GF-D8 (cell line): ENCODE data around the gene UNC80.

Source experiments
- DNase-seq: peaks from one replicate; lab custom pipeline; 2025; lab: John Stamatoyannopoulos, UW

The UNC80 gene

GRCh38 chr2:209817844-209818271 is 46.2 kb downstream of the UNC80 start:
- DNase-seq, result no peak

GRCh38 chr2:209818939-209819338 is 47.3 kb downstream of the UNC80 start:
- no peak for DNase-seq

- peak; percentile 50 for DNase-seq
These were observed 50.2 kb downstream of the UNC80 start for GRCh38 chr2:209821806-209822205.

GRCh38 chr2:209823484-209823883 is 51.9 kb downstream of the UNC80 start:
- no peak for DNase-seq

GRCh38 chr2:209824391-209824790 is 52.8 kb downstream of the UNC80 start:
- no peak for DNase-seq

GRCh38 chr2:209830722-209831465 is 59.3 kb downstream of the UNC80 start:
- no peak for DNase-seq

- no peak for DNase-seq
These were observed 63.1 kb downstream of the UNC80 start for GRCh38 chr2:209834767-209835166.

GRCh38 chr2:209840434-209840833 is 68.8 kb downstream of the UNC80 start:
- no peak for DNase-seq

- no peak for DNase-seq
These were observed 74.0 kb downstream of the UNC80 start for GRCh38 chr2:209845666-209846065.

GRCh38 chr2:209864716-209865295 is 93.2 kb downstream of the UNC80 start:
- DNase-seq, result no peak

- DNase-seq, result no peak
These were observed 96.8 kb downstream of the UNC80 start for GRCh38 chr2:209868271-209868994.

- DNase-seq, result no peak
These were observed 98.4 kb downstream of the UNC80 start for GRCh38 chr2:209870067-209870466.

- DNase-seq, result no peak
These were observed 101.0 kb downstream of the UNC80 start for GRCh38 chr2:209872675-209873074.

GRCh38 chr2:209875270-209875669 is 103.6 kb downstream of the UNC80 start:
- no peak for DNase-seq

- no peak for DNase-seq
These were observed 104.6 kb downstream of the UNC80 start for GRCh38 chr2:209876211-209876610.

GRCh38 chr2:209878701-209879100 is 107.1 kb downstream of the UNC80 start:
- no peak for DNase-seq

- no peak for DNase-seq
These were observed 129.0 kb downstream of the UNC80 start for GRCh38 chr2:209900638-209901037.

- no peak for DNase-seq
These were observed 129.5 kb downstream of the UNC80 start for GRCh38 chr2:209901172-209901571.

GRCh38 chr2:209905691-209906090 is 134.1 kb downstream of the UNC80 start:
- DNase-seq, result no peak

GRCh38 chr2:209907746-209908145 is 136.1 kb downstream of the UNC80 start:
- no peak for DNase-seq

- DNase-seq, result no peak
These were observed 136.9 kb downstream of the UNC80 start for GRCh38 chr2:209908511-209908910.

GRCh38 chr2:209911486-209911885 is 139.9 kb downstream of the UNC80 start:
- DNase-seq, result no peak

- no peak for DNase-seq
These were observed 142.2 kb downstream of the UNC80 start for GRCh38 chr2:209913786-209914345.
